Right kidney (tissue), 1 donor: ENCODE results near the gene ERN1.
A peak's percentile ranks its signal among the peaks of the same experiment; 100 is the strongest.

Experiments
- DNase-seq: peaks from one replicate; pipeline ENCODE4 v3.0.0-alpha.2; 2016

The ERN1 gene

DNA sequence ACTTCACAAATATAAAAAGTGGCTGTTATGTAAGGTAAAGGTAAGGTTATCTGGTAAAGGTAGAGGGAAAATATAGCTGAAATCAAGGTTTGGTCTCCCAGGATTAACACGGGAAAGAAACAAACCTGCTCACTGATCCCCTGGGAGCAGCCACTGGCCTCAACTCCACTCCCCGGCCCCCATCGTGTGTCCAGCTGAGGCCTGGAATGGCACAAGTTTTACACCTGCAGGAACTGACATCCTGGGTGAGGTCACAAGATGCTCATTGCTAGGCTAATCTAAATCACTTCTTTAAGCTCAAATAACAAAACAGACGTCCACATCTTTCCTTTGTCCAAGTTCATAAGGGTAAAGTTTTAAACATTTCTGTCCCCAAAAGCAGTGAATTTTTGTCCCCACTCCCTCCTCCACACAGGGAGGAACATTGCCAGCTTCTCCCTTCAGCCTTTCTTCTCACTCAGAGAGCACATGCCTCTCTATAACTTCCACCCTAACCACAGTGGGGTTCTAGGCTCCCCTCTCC lies 46.3 kb downstream of the ERN1 start:
- no peak for DNase-seq

DNA sequence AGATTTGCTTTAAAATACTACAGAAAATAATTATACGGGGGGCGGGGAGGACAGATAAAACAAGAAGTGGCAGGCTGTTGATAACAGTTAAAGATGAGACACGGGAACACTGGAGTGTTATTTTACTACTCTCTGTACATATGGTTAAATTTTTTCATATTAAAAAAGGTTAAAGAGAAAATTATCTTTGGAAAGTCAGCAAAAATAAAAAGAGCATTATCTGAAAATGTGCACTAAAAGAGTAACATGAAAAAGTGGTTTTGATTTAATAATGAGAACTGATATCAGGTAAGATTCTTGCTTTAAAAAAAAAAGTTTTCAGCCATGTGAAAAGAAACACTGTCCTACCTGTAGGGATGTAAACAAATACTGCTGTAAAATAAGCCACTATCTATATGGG lies 46.9 kb downstream of the ERN1 start:
- DNase-seq = no peak

DNA sequence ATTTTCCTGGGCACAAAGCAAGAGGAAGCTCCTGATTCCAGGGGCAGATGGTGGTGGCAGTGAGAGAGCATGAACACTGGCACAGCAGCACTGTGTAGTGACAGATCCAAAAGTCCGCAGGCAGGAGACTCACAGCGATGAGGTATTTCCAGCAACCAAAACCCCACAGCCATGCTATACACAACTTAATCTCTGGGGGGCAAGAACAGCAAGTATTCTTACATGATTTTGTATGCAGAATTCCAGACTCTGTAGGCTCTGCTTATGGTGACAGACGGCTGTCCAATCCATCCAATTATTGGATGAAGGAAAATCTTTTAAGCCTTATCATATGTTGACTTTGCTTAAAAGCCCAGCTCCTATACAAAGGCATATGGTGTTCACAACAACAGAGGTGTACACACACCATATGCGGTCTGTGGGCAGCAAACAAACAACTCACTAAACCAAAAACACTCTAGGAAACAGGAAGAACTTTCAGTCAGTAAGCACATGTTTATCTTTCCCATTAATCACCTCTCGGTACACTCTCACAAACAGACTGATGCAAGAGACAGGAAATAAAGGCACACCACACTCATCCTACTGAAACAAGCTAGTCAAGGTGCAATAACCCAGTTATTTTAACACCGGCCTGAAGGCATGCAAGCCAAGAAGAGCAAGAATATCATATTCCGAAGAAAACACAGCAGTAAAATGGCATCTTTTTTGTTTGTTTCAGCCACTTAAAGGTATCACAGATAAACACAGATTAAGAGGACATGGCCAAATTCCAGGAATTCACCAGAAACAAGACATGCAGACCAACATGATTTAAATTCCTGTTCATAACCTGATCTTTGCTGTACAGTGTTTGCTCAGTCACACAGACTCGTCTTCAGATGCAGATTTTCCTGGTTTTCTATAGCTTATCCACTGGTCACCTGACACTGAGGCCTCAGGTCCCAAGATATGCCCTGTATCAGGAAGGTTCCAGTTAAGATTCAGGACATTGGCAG lies 47.8 kb downstream of the ERN1 start:
- DNase-seq = no peak

DNA sequence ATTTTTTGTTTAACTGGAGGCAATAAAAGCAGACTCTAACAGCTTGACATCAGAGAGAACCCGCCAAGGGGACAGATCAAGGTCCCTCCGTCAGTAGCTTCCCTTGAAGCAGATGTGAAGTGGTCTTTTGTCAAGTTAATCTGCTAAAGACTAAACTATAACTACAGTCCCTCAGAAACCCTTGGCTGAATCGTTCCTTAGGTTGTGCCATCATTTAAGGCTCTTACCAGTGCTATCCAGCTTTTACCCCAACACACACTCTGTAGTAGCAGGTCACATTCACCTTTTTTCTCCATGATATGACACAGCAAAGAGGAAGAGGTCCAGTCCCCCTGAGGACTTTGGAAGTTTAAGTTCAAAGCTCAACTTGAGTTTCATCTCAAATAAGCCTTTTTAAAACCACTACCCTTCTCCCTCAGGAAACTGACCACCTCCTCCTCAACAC lies 49.7 kb downstream of the ERN1 start:
- no peak for DNase-seq

DNA sequence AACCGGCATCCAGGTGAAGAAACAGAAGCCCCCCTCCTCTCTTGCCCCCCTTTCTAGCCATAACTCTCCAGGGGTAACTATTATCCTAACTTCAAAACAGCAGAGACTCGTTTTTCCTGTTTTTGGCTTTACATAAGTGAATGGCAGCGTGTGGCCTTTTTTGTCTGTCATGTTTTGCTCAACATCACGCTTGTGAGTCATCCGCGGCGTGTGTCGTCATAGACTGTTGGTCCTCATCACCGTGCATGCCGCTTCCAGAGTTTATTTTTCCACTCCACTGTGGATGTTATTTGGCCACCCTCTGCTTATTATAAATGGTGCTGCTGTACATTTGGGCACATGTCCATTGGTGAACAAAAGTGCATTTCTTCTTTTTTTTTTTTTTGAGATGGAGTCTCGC lies 52.6 kb downstream of the ERN1 start:
- DNase-seq = no peak

DNA sequence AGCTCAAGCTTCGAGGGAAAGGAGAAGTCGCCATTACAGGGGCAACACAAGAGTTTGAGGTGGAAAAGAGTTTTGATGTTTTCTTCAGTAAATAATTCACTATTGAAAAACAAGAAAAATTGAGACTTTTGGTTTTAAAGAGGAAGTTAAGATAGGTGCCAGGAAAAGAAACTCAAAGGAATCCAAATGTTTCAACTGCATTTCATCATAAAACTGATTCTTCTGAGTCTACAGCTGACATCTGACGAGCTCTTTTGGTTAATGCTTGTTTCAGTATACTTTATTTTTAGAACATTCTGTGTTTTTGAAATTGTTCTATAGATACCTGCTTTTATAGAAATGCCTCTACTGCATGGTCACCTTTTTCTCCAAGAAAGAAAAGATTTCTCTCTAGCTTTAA lies 54.0 kb downstream of the ERN1 start:
- DNase-seq = no peak

DNA sequence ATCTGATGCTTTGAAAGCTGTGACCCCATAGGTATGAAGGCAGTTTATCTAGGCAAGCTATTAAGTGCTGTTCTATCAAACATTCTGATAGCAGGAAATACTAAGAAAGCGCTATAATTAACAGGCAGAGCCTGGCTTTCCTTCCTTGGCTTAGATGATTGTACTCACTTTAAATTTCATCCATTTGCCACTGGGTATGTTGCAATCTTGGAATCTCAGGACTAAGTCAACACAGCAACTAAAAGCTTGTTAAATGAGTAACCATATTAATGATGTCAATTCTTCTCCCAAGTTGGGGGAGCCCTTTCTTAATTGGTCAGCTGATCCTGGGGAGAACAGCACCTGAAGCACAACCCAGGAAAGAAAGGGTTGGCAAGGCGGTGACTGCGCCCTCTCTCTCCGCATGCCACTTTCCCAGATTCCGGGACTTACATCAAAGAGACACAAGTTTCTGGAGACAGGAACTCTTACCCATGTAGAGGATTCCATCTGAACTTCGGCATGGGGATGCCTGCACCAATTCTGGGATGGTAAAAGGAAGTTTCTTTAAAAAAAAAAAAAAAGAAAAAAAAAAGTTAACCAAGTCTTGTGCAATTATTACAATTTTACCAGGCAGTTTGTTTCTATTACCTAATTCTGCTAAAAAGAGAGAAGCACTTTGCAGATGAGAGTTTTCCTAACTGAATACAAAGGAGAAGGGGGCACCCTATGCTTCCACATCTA lies 55.1 kb downstream of the ERN1 start:
- DNase-seq = no peak

DNA sequence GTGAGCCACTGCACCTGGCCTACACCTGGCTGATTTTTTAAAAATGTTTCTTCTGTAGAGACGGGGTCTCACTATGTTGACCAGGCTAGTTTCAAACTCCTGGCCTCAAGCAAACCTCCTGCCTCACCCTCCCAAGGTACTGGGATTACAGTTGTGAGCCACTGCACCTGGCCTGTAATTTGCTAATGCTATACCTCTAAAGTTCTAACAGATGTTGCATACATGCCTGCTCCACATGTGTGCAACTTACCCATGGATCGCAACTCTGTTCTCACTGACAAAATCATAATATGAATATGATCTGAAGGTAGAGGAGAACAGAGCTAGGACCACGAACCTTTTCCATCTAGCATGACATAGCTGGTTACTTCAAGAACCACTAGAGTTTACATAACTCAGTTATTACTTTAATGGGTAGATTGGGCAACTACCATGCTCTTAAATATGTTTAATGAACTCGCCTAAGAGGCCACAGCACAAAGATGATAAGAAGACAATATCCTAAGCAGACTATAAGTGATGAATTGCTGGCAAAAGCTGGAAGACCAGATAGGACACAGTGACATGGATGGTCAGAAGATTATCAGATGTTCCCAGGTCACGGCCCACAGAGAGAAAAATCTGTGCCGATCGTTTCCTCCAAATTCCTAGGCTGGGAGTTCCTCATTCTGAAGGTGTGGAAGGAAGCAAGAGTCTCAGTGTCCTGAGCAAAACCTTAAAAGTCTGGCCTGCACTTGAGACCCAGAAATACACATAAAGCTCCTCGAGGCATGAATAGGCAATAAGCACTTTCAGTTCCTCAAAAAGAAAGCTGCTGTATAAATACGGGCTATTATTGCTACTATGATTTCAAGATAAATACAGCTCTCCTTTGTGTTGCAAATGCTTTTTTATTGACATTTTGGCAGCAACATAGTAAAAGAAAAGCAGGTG lies 55.9 kb downstream of the ERN1 start:
- DNase-seq = no peak

DNA sequence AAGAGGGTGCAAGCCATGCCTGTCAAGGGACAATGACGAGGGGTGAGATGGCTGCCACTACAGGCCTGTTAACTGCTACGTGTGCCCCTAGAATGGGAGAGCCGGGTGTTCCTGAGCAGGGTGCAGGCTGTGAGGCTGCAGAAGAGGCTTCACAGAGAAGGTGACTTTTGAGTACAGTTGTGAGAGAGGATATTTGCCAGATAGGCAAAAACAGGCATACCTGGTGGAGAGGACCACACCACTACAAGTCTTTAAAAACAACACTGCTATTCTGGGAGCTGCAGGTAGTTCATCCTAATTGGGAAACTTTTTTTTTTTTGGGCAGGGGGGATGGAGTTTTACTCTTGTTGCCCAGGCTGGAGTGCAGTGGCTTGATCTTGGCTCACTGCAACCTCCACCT lies 58.8 kb downstream of the ERN1 start:
- no peak for DNase-seq

DNA sequence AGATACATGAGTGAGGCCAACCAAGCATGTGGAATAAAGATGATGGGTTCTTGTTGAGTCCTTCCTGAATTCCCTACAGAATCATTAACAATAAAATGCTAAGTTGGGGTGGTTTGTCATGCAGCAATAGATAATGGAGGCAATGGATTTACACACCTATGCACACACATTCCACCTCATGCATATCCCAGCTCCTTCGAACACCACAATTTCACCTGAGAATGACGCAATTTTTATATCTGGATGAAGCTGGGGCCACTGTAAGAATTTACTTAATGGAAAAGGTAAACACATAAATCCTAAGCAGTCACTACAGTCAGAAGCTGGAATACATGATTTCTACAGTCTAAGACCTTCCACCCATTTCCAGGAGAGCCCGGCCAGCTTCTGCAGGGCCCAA lies 59.7 kb downstream of the ERN1 start:
- no peak for DNase-seq

DNA sequence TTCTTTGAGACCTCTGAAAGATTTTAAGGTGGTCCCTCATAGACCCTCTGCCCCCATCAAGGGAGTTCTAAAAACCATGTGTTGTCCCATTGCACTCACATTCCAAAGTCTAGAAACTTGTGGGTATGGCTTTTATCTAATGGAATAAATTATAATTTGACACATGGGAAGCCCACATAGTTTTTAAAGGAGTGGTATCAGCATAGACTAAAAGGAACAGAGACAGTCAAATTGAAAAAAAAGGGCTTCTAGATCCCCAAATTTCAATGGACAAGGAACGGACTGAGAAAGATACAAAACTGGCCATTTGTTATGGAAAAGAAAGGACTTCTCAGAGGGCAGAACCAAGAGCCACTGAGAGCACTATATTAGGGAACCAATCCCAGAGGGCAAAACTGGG lies 60.8 kb downstream of the ERN1 start:
- DNase-seq = no peak

DNA sequence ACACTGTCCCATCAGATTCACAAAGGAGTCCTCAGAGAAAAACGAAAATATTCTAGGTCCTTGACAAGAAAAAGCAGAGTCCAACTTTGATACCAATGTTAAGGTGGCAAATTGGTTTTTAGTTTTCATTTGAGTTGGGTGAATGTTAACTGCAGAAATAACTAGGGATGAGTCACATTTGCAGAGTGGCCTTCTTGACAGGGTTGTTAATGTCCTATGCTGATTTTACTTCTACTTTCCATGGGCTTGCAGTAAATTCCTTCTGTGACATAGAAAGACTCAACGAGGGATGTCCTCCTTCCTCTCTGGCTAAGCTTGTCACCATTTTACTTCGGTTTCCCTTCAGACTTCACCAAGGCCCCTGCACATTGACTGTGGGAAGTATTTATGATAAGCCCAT lies 62.3 kb downstream of the ERN1 start:
- no peak for DNase-seq

DNA sequence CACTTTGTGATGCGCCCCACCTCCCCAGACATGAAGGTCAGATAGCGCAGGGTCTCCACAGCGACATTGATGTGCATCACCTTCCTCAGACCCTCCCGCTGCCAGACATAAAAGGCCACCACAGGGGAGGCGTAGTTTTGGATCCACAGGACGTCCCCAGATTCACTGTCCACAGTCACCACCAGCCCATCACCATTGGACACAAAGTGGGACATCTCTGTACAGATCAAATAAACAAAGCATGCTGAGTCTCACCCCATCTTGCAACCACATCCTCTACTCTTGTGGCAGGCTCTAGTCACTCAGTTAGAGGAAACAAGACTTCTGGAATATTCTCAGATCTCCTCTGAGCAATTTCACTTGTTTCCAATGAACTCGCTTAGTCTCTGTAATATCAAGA lies 63.2 kb downstream of the ERN1 start:
- DNase-seq = no peak

DNA sequence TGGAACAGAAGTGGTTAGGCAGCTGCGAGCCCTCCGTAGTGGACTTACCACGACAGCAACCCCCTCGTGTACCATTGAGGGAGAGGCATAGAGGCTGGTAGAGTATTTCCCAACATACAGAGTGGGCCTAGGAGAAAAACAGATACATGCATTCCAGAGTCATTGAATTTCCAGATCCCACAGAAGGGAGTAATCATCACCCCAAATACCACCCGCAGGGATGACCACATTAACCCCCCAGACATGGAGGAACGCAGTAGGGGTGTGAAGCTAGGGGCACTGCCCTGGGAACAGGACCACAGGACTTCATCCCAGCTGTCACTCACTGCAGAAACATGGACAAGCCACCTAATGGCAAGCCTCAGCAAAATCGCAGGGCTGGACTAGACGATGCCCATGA lies 64.8 kb downstream of the ERN1 start:
- no peak for DNase-seq

DNA sequence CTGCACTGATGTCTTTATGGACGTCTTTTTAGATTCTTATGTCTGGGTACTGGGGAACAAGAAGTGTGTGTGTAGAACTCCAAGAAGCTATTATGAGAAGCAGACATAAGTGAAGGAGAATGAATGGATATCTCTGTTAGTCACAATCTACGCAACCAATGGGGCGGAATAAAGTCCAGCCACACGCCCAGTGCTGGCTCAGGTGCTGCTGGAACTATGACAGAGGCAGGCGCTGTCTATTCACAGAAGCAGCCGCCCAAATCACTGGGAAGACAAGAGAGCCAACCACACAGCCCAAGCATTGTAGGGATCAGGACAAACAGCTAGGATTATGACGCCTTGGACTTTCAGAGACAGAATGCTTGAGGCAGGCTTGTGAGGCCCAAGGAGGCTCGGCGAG lies 65.6 kb downstream of the ERN1 start:
- DNase-seq = no peak

DNA sequence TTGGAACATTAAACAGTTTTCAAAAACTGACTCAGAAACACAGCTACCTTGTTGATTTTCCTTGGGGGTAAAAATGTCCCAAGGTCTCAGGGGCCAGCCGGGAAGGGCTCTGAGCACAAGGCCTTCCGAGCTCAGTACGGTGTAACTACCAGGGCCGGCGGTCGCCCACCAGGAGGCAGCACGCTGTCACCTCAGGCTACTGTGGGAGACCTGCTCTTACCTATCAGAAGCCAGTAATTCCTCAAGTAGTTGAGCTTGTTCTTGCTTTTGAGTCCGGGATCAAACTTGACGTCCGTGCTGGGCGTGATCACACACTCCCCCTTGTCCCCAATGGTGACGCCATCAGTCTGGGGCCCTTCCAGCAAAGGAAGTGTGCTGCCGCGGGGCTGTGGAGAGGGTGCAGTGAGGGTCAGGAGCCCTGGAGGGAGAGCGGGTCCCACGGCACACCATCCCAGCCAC lies 66.1 kb downstream of the ERN1 start:
- DNase-seq = peak; percentile 51

DNA sequence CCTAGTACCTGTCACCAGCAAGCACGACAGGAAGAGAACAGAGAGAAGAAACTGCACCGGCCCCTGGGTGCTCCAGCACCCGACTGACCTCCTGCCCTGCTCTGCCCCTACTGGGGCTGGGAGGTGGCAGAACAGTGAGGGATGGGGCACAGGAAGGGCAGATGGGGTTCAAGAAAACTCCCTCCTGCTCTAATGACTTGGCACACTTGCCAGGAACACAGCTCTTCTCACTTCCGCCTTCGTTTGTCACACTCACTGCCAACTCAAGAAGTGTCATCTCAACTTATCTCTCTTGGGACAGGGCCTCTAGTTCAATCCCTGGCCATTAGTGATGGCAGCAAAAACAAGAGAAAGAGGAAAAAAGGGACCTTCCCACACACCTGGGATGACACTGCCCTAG lies 66.9 kb downstream of the ERN1 start:
- no peak for DNase-seq

DNA sequence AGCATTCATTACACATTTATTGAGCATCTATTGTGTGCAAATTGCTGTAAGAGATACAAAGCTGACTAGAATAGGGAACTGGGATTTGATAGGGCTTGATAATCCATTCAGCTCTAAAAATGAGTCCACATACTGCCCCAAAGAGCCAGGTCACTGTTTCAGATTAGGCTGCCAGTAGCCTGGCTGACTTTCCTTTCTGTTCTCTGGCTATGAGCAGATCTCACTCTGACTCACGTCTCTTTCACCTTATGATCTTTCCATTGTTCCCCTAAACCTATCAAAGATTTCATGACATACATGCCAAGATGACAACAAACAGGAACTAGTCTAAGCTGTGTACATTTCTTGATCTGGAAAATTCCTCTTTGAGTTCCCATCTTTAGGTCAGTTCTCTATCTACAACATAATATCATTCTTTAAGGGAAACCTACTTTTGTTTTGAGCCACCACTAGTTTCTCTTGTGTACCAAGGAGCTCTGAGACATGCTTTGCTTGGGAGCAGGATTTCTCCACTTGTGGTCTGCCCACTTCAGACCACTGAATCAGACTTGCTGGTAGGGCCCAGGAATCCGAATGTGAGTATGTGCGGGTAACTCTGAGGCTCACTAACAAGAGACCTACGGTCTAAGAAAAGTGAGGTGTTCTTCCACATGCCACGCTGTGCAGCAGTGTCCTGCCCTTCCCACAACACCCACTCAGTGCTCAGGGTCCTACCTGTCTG lies 68.6 kb downstream of the ERN1 start:
- no peak for DNase-seq

DNA sequence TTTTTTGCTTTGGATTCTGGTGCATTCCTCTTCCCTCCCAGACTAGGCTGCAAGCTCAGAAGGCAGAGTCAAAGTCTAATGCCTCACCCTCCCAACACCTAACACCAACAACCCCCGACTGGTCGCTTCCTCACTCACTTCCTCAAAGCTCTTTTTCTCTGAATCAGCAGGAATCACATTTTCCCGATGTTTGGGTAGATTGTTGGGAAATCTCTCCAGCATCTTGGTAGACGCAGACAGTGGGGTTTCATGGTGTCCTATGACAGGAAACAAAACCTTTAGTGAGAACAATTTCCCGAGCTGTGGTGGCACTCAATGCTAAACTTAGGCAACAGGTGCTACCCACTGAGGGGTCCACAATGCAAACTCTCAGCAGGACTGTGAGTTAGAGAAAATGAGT lies 69.6 kb downstream of the ERN1 start:
- DNase-seq = no peak

DNA sequence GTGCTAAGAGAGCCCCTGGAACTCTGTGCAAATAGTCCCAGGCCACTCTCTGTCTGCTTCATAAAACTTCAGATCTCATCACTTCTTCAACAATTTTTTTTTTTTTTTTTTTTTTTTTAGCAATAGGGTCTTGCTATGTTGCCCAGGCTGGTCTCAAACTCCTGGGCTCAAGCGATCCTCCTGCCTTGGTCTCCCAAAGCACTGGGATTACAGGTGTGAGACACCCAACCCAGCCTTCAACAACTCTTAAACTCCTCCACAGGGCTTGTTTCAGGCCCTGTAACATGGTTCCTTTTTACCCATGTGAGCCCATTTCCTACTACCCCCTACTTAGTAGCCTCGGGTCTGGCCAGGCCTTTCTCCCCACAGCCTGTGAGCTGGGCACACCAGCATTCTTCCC lies 70.2 kb downstream of the ERN1 start:
- DNase-seq = no peak

DNA sequence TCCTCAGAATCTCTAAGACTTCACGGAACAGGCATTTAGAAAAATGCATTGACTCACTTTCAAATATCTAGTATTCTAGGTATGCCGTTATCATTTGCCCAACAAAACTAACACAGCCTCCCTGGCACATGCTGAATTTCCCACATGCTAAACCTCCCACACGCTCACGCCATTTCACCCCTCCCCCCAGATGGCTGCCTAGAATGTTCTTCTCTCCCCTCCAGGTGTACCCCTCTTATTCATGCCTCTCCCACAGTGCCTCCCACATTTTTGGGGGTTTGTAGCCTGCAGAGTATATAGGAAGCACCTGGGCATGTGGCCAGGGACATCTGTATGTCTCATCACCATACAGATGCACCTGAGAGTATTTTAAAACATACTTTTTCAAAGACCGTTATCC lies 71.3 kb downstream of the ERN1 start:
- no peak for DNase-seq
